HEK293 (cell line): ENCODE measurements around the gene CD180.
"Not testable (repeated sequence)": the region's sequence is repeated elsewhere in the genome, so short reads cannot be mapped to it uniquely, and the experiment has no call there.

Source experiments
- CTCF ChIA-PET: fragments of 350-600 bp; formaldehyde crosslinking; extraction: SDS; loops from one replicate; lab custom pipeline; 2021; ENCODE audit warnings: antibody characterized with exemption; lab: Yijun Ruan, JAX
- POLR2A ChIA-PET: fragments of 300-600 bp; formaldehyde crosslinking; extraction: SDS; loops from one replicate; lab custom pipeline; 2020; ENCODE audit warnings: antibody characterized with exemption, inconsistent platforms; lab: Yijun Ruan, JAX
- H3K27ac ChIP-seq: fragments of 200-500 bp; sonication (Bioruptor generic); 2 replicates; pipeline ENCODE4 v1.5.1; 2014; ENCODE audit warnings: low read depth, low read length, control low read depth, inconsistent platforms; ENCODE audit errors: extremely low read depth
- H3K36me3 ChIP-seq, 2 experiments: fragments of 200-500 bp in 1 of 2; sonication (Bioruptor generic) in 1 of 2; 1 replicate in 1 of 2; 2 replicates in 1 of 2; pipeline ENCODE4 v1.5.1; 2014 to 2017; ENCODE audit warnings: inconsistent platforms in 2 of 2, low read length in 2 of 2; ENCODE audit not compliant: control insufficient read depth in 2 of 2, insufficient read depth in 1 of 2
- H3K4me1 ChIP-seq: fragments of 200-500 bp; sonication (Bioruptor generic); 2 replicates; pipeline ENCODE4 v1.5.1; 2014; ENCODE audit warnings: mild to moderate bottlenecking, low read length, inconsistent platforms; ENCODE audit not compliant: control insufficient read depth, insufficient read depth
- H3K4me3 ChIP-seq: 2 replicates; pipeline ENCODE4 v1.5.1; 2011; ENCODE audit warnings: low read depth, mild to moderate bottlenecking, control low read depth, low read length, moderate library complexity
- H3K9me3 ChIP-seq: fragments of 200-500 bp; sonication (Bioruptor generic); 2 replicates; pipeline ENCODE4 v1.5.1; 2014; ENCODE audit warnings: low read depth, low read length, inconsistent platforms; ENCODE audit not compliant: control insufficient read depth, insufficient read depth
- KLF16 ChIP-seq: fragments of 450-650 bp; formaldehyde crosslinking; IDR thresholded peaks from 2 replicates; pipeline ENCODE4 v1.5.1; 2017; ENCODE audit warnings: missing biosample characterization, missing genetic modification characterization
- SETDB1 ChIP-seq: IDR thresholded peaks from one replicate; pipeline ENCODE4 v1.6.1; 2017; ENCODE audit warnings: mild to moderate bottlenecking, low read length, moderate library complexity, mixed read lengths; ENCODE audit not compliant: insufficient read length
- ZBTB1 ChIP-seq: fragments of 450-650 bp; formaldehyde crosslinking; IDR thresholded peaks from 2 replicates; pipeline ENCODE4 v1.5.1; 2016; ENCODE audit warnings: missing biosample characterization, missing genetic modification characterization
- ZBTB20 ChIP-seq: fragments of 450-650 bp; formaldehyde crosslinking; IDR thresholded peaks from 2 replicates; pipeline ENCODE4 v1.5.1; 2016; ENCODE audit warnings: missing biosample characterization, missing genetic modification characterization
- ZBTB8A ChIP-seq: fragments of 450-650 bp; formaldehyde crosslinking; IDR thresholded peaks from 2 replicates; pipeline ENCODE4 v1.5.1; 2016; ENCODE audit warnings: missing biosample characterization, missing genetic modification characterization
- ZNF146 ChIP-seq: fragments of 450-650 bp; formaldehyde crosslinking; IDR thresholded peaks from 2 replicates; pipeline ENCODE4 v1.5.1; 2016; ENCODE audit warnings: missing biosample characterization, missing genetic modification characterization
- ZNF175 ChIP-seq: fragments of 450-650 bp; formaldehyde crosslinking; IDR thresholded peaks from 2 replicates; pipeline ENCODE4 v1.5.1; 2016; ENCODE audit warnings: missing biosample characterization, missing genetic modification characterization
- ZNF221 ChIP-seq: fragments of 450-650 bp; formaldehyde crosslinking; IDR thresholded peaks from 2 replicates; pipeline ENCODE4 v1.5.1; 2017; ENCODE audit warnings: missing biosample characterization, missing genetic modification characterization, borderline replicate concordance
- ZNF239 ChIP-seq: fragments of 450-650 bp; formaldehyde crosslinking; IDR thresholded peaks from 2 replicates; pipeline ENCODE4 v1.5.1; 2016; ENCODE audit warnings: missing biosample characterization, missing genetic modification characterization
- ZNF274 ChIP-seq, 2 experiments: fragments of 200-500 bp in 1 of 2; fragments of 450-650 bp in 1 of 2; sonication (Bioruptor generic) in 1 of 2; formaldehyde crosslinking in 1 of 2; IDR thresholded peaks; 2 replicates each; pipeline versions ENCODE4 v1.5.1 to v1.6.1; 2014 to 2016; ENCODE audit warnings: borderline replicate concordance in 1 of 2, inconsistent platforms in 1 of 2, low read length in 1 of 2, missing biosample characterization in 1 of 2, missing genetic modification characterization in 1 of 2
- ZNF544 ChIP-seq: fragments of 450-650 bp; formaldehyde crosslinking; IDR thresholded peaks from 2 replicates; pipeline ENCODE4 v1.5.0; 2017; ENCODE audit warnings: missing biosample characterization, missing genetic modification characterization
- ZNF585B ChIP-seq: fragments of 450-650 bp; formaldehyde crosslinking; IDR thresholded peaks from 2 replicates; pipeline ENCODE4 v1.5.1; 2016; ENCODE audit warnings: missing biosample characterization, missing genetic modification characterization
- ZNF658 ChIP-seq: fragments of 450-650 bp; formaldehyde crosslinking; IDR thresholded peaks from 2 replicates; pipeline ENCODE4; 2016; ENCODE audit warnings: missing biosample characterization, missing genetic modification characterization
- ZNF660 ChIP-seq: fragments of 450-650 bp; IDR thresholded peaks from 2 replicates; pipeline ENCODE4 v1.5.1; 2018; ENCODE audit warnings: missing biosample characterization, mild to moderate bottlenecking, missing genetic modification characterization
- ZXDB ChIP-seq: fragments of 450-650 bp; formaldehyde crosslinking; IDR thresholded peaks from 2 replicates; pipeline ENCODE4 v1.5.1; 2016; ENCODE audit warnings: missing biosample characterization, missing genetic modification characterization
- TF ChIP-seq, protein P1 (sequence below): fragments of 450-650 bp; formaldehyde crosslinking; IDR thresholded peaks from 2 replicates; pipeline ENCODE4 v1.5.1; 2016; ENCODE audit warnings: missing biosample characterization, missing genetic modification characterization
- TF ChIP-seq, protein P2 (sequence below): fragments of 450-650 bp; formaldehyde crosslinking; IDR thresholded peaks from 2 replicates; pipeline ENCODE4 v1.5.1; 2016; ENCODE audit warnings: missing biosample characterization, missing genetic modification characterization

The CD180 gene

DNA sequence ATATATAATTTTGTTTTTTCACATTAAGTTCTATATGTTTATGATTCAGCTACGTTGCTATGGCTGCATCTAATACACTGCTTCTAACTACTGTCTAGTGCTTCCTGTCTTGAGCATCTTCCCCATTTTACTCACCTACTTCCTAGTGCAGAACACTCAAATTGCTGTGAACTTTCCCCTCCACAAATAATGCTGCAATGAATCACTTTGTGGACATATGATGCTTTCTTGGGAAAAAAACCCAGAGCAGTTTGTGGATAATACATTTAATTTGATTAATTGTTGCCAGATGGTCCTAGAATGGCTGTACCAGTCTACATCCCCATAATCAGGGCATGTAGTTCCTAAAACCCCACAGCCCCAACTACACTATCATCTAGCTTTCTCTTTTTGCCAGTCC lies 18.5 kb downstream of the CD180 start:
- H3K36me3 ChIP-seq = no peaks in the 10 kb centered on the region
- no peaks in the 10 kb centered on the region for H3K9me3 ChIP-seq
- CTCF ChIA-PET = no interaction called here
- H3K27ac ChIP-seq = no peak overlapping the region
- H3K4me3 ChIP-seq = no peak overlapping the region
- POLR2A ChIA-PET = no interaction called here
- peaks cover 6% of the 10 kb centered on the region for H3K4me1 ChIP-seq
- no peak for TF ChIP-seq ZNF544 (tag by site-specific recombination)

DNA sequence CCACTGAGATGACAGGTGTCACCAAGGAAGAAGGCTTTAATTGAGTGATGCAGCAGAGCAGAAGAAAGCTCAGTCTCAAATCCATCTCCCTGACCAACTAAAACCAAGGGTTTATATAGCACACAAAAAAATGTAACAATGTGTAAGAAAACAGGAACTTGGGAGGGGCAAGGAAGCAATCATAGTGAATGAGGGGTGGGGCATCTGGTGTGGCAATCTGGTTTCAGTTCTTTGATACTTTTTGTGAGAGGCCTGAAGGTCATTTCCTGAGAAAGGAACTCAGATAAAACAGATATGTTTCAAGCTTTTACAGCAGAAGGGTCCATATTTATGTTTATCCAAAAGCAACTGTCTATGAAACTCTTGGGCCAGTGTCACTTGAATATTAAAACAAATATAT lies 19.7 kb downstream of the CD180 start:
- Histone ChIP-seq H3K4me1 (peaks cover 3% of the 10 kb centered on the region), H3K36me3 (no peaks in the 10 kb centered on the region), H3K27ac (no peak overlapping the region), H3K9me3 (no peaks in the 10 kb centered on the region), H3K4me3 (no peak overlapping the region)
- POLR2A ChIA-PET = no interaction called here
- CTCF ChIA-PET = interaction anchor here (0.6 kb wide), 1 partner anchor 1015 kb away, joined by 3 read pairs; no protein-coding TSS in a partner anchor
- TF ChIP-seq SETDB1 = peak; percentile 32
- TF ChIP-seq ZNF274 (IDR thresholded peaks at IDR 0.05; ENCODE audit: low read length) = no peak
- no peak for TF ChIP-seq ZNF274 (tag by site-specific recombination; IDR thresholded peaks at IDR 0.05; ENCODE audit: borderline replicate concordance)
- TF ChIP-seq KLF16 (tag by site-specific recombination) = no peak

DNA sequence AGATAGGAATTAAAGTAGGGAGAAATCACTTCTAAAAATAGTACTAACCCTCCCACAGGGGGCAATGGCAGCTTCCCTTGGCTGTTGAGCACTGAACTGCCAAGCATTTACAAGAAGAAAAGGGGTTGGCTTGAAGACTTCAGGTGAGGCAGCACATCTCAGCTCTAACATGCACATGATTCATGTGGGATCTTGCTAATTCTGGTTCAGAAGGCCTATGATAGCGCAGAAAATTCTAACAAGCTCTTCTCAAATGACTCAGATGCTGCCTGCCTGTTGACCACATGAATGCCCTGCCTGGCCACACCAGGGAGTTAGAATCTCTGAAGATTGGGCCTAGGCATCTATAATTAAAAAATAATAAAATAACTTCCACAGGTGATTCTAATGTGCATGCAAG lies 22.6 kb downstream of the CD180 start:
- Histone ChIP-seq H3K9me3 (no peaks in the 10 kb centered on the region), H3K27ac (no peak overlapping the region), H3K36me3 (no peaks in the 10 kb centered on the region), H3K4me3 (no peak overlapping the region), H3K4me1 (no peaks in the 10 kb centered on the region)
- POLR2A ChIA-PET = no interaction called here
- TF ChIP-seq ZNF660 (tag by site-specific recombination) = no peak
- no peak for TF ChIP-seq ZXDB (tag by site-specific recombination)
- no peak for TF ChIP-seq ZNF585B (tag by site-specific recombination)
- TF ChIP-seq, protein P1, sequence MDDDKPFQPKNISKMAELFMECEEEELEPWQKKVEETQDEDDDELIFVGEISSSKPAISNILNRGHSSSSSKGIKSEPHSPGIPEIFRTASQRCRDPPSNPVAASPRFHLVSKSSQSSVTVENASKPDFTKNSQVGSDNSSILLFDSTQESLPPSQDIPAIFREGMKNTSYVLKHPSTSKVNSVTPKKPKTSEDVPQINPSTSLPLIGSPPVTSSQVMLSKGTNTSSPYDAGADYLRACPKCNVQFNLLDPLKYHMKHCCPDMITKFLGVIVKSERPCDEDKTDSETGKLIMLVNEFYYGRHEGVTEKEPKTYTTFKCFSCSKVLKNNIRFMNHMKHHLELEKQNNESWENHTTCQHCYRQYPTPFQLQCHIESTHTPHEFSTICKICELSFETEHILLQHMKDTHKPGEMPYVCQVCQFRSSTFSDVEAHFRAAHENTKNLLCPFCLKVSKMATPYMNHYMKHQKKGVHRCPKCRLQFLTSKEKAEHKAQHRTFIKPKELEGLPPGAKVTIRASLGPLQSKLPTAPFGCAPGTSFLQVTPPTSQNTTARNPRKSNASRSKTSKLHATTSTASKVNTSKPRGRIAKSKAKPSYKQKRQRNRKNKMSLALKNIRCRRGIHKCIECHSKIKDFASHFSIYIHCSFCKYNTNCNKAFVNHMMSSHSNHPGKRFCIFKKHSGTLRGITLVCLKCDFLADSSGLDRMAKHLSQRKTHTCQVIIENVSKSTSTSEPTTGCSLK (tag by site-specific recombination) = no peak
- no peak for TF ChIP-seq ZNF175 (tag by site-specific recombination)
- no peak for TF ChIP-seq ZNF221
- no peak for TF ChIP-seq ZBTB1 (tag by site-specific recombination)
- no peak for TF ChIP-seq ZBTB8A (tag by site-specific recombination)
- TF ChIP-seq ZNF658 (tag by site-specific recombination) = no peak
- no peak for TF ChIP-seq ZBTB20 (tag by site-specific recombination)
- no peak for TF ChIP-seq ZNF239 (tag by site-specific recombination)
- CTCF ChIA-PET = interaction anchor here (0.5 to 0.6 kb wide), 2 partner anchors 170 to 1710 kb away, joined by 3 read pairs; no protein-coding TSS in a partner anchor

DNA sequence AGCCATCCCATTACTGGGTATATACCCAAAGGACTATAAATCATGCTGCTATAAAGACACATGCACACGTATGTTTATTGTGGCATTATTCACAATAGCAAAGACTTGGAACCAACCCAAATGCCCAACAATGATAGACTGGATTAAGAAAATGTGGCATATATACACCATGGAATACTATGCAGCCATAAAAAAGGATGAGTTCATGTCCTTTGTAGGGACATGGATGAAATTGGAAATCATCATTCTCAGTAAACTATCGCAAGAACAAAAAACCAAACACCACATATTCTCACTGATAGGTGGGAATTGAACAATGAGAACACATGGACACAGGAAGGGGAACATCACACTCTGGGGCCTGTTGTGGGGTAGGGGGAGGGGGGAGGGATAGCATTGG lies 23.2 kb downstream of the CD180 start:
- H3K36me3 ChIP-seq, CTCF ChIA-PET, H3K4me1 ChIP-seq, H3K9me3 ChIP-seq, H3K4me3 ChIP-seq, H3K27ac ChIP-seq, POLR2A ChIA-PET: not testable (repeated sequence)
- TF ChIP-seq, protein P2, sequence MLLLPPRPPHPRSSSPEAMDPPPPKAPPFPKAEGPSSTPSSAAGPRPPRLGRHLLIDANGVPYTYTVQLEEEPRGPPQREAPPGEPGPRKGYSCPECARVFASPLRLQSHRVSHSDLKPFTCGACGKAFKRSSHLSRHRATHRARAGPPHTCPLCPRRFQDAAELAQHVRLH = 0 out of 2 replicates have a peak, but pooled peaks have one; percentile 34
- TF ChIP-seq ZNF146 (tag by site-specific recombination) = peak; percentile 95
